Measurements from ENCODE around the gene IDNK.
"Not testable (repeated sequence)": the region's sequence is repeated elsewhere in the genome, so short reads cannot be mapped to it uniquely, and the experiment has no call there.

IDNK gene

GRCh38 chr9:83622939-83623678, at the start of gene IDNK:
IDNK (plus strand) TSS chr9:83623143; CDS start chr9:83623172, 29 bp downstream.
- peak; percentile 94 for DNase-seq

- DNase-seq, result no peak
Measured at GRCh38 chr9:83574482-83574881, 48.5 kb upstream of the IDNK start.

- no peak for DNase-seq
Measured at GRCh38 chr9:83582029-83582428, 40.9 kb upstream of the IDNK start.

- DNase-seq, result peak; percentile 75
Measured at GRCh38 chr9:83583151-83584014, 39.6 kb upstream of the IDNK start.

GRCh38 chr9:83584995-83585394, 37.9 kb upstream of the IDNK start:
- peak; percentile 66 for DNase-seq

GRCh38 chr9:83588256-83588655, 34.7 kb upstream of the IDNK start:
- DNase-seq, result no peak

- peak; percentile 67 for DNase-seq
Measured at GRCh38 chr9:83596899-83597504, 25.9 kb upstream of the IDNK start.

GRCh38 chr9:83598487-83598886, 24.5 kb upstream of the IDNK start:
- DNase-seq, result no peak

GRCh38 chr9:83599071-83599470, 23.9 kb upstream of the IDNK start:
- no peak for DNase-seq

- no peak for DNase-seq
Measured at GRCh38 chr9:83601463-83601862, 21.5 kb upstream of the IDNK start.

- DNase-seq, result not testable (repeated sequence)
Measured at GRCh38 chr9:83607620-83608019, 15.3 kb upstream of the IDNK start.

- DNase-seq, result not testable (repeated sequence)
Measured at GRCh38 chr9:83613298-83613697, 9.6 kb upstream of the IDNK start.

- no peak for DNase-seq
Measured at GRCh38 chr9:83617299-83617698, 5.6 kb upstream of the IDNK start.

- peak; percentile 85 for DNase-seq
Measured at GRCh38 chr9:83620841-83621636, 1.9 kb upstream of the IDNK start.

- DNase-seq, result peak; percentile 49
Measured at GRCh38 chr9:83622433-83622938, 457 bp upstream of the IDNK start.

GRCh38 chr9:83623679-83624076, 735 bp downstream of the IDNK start:
- no peak for DNase-seq

- DNase-seq, result no peak
Measured at GRCh38 chr9:83625178-83625577, 2.2 kb downstream of the IDNK start.

- DNase-seq, result no peak
Measured at GRCh38 chr9:83628540-83628939, 5.6 kb downstream of the IDNK start.

- peak; percentile 20 for DNase-seq
Measured at GRCh38 chr9:83629433-83630104, 6.6 kb downstream of the IDNK start.

- peak; percentile 96 for DNase-seq
Measured at GRCh38 chr9:83630938-83631457, 8.1 kb downstream of the IDNK start.

- DNase-seq, result peak; percentile 7
Measured at GRCh38 chr9:83633255-83633654, 10.3 kb downstream of the IDNK start.

GRCh38 chr9:83633676-83634075, 10.7 kb downstream of the IDNK start:
- no peak for DNase-seq

All from NCI-H69 (cell line).